GM12873 (cell line): ENCODE results near the gene ATP9B.

Source experiments
- TF ChIP-seq, protein P1 (sequence below): IDR thresholded peaks from 2 replicates; pipeline ENCODE4 v1.5.1; 2012; ENCODE audit warnings: low read depth, mild to moderate bottlenecking, moderate library complexity, low read length, control low read depth; ENCODE audit not compliant: insufficient read depth; ENCODE audit errors: missing control alignments

The ATP9B gene

DNA sequence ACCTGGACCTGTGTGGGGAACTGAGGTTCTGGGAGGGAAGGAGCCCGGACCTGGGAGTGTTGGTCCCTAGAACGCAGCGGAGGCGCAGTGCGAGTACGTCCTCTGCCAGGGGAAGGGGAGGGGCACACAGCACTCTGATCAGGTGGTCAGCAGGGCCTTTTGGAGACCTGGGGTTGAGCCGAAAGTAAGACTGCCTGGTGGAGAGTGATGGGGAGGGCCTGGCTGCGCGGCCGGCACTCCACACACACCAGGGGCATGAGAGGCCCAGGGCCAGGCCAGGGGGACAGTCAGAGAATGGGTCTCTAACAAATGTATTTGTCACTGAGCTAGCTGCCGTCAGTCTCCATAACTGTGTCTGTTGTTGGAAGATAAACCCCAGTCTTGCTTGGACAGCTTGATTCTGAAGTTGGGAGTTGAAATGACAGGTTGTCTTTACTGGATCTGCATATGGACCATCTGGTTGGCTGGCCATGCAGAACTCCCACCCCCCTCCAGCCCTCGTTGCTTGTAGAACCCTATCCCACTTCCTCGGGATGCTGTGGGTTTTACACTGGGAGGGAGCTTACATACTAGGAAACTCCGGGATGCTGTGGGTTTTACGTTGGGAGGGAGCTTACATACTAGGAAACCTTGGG, 251.1 kb downstream of the ATP9B start:
- TF ChIP-seq, protein P1, sequence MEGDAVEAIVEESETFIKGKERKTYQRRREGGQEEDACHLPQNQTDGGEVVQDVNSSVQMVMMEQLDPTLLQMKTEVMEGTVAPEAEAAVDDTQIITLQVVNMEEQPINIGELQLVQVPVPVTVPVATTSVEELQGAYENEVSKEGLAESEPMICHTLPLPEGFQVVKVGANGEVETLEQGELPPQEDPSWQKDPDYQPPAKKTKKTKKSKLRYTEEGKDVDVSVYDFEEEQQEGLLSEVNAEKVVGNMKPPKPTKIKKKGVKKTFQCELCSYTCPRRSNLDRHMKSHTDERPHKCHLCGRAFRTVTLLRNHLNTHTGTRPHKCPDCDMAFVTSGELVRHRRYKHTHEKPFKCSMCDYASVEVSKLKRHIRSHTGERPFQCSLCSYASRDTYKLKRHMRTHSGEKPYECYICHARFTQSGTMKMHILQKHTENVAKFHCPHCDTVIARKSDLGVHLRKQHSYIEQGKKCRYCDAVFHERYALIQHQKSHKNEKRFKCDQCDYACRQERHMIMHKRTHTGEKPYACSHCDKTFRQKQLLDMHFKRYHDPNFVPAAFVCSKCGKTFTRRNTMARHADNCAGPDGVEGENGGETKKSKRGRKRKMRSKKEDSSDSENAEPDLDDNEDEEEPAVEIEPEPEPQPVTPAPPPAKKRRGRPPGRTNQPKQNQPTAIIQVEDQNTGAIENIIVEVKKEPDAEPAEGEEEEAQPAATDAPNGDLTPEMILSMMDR = no peak

DNA sequence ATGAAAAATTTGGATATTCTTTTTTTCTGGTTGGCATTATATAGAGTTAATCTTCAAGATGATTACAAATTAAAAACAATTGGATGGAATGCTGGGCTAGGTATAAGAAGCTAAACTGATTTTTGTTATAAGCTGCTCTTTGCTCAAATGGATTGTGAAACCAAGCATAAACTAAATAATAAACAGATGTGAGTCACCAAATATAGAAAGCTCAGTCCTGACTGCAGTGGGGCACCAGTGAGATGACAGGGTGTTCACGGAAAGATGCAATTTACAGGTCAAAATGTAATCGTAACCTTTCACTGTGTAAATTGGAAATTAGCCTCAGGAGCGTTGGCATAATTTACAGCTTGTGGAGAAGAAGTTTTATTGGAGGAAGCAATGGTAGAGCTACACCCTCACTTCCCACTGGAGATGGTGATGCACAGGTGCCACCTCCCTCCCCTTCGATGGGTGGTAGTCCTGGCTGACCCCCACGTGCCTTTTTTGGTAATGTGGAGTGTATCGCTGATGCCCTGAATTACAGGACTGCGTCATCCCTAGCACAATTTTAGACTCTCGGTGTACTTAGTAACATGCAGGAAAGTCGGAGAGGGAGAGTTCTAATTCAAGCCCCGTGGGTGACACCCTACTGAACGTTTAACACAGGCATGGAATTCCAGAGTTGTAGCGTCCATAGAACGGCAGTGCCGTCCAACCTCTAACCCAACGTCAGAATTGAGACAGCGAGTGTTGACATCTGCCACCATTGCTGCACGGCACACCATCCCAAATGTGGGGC, 252.6 kb downstream of the ATP9B start:
- TF ChIP-seq, protein P1 = no peak

DNA sequence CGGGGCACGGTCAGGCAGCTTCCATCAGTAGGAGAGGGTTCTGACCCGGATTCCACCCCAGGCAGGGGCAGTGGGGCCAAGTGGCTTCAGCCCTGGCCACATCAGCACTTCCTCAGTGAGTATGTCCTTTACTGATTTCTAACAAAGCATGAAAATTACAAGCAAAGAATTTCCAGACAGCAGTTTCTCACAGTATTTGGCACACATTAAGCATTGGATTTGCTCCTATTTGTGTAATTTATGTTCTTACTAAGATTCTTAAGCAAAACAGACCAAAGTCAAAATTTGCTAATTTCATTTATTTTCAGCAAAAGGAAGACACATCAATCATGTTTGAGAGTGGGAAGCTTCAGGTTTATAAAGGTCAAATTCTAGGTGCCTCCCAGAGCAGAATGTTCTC, 253.2 kb downstream of the ATP9B start:
- TF ChIP-seq, protein P1 = no peak

DNA sequence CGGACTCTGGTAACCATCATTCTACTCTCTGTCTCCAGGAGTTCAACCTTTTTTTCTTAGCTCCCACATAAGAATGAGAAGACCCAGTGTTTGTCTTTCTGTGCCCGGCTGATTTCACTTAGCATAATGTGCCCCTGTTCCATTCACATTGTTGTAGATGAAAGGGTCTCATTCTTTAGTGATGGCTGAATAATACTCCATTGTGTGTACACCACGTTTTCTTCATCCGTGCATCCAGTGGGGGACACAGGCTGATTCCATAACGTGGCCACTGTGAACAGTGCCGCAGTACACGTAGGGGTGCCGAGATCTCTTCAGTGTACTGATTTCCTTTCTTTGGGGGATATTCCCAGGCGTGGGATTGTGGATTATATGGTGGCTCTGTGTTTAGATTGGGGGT, 254.3 kb downstream of the ATP9B start:
- TF ChIP-seq, protein P1 = no peak

DNA sequence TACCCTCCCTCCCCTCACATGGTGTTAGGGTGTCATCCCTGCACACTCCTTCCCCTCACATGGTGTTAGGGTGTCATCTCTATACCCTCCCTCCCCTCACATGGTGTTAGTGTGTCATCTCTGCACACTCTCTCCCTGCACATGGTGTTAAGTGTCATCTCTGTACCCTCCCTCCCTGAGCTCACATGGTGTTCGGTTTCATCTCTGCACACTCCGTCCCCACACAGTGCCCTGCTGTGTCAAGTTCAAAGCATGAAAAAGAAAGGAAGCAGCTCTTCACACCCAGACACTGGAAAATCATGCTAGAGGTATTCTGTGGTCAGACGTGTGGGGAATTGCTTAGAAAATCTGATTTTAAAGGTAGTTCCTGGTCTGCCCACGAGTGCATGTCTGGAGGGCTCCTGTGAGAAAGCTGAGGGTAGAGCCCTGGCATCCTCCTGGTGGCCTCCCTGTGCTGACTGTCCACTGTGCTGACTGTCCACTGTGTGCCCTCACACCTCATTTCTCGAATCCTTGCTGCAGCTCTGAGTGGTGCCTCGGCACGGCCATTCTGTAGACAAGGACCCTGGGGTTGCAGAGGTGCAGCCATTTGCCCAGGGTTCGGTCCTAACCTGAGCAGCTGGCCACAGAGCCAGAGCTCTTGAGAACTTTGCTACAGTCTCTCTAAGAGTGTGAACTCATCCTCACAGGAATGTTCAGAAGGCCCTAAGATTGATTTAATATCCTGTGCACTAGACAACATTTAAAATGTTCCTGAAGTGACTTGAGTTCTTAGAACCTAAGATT, 257.4 kb downstream of the ATP9B start:
- TF ChIP-seq, protein P1 = no peak

DNA sequence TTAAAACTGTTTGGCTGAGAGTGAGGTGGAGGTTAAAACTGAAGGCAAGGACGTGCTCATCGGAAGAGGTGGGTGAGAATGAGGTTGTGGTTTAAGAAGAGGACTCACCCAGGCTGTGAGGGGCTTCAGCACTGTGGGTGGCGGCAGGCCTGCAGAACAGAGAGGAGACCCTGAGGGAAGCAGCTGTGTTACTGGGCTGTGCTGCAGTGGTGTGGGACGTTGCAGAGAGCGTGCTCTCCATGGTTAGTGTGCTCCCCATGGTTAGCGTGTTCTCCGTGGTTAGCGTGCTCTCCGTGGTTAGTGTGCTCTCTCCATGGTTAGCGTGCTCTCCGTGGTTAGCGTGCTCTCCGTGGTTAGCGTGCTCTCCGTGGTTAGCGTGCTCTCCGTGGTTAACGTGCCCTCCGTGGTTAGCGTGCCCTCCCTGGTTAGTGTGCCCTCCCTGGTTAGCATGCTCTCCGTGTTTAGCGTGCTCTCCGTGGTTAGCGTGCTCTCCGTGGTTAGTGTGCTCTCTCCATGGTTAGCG, 258.1 kb downstream of the ATP9B start:
- TF ChIP-seq, protein P1 = no peak

DNA sequence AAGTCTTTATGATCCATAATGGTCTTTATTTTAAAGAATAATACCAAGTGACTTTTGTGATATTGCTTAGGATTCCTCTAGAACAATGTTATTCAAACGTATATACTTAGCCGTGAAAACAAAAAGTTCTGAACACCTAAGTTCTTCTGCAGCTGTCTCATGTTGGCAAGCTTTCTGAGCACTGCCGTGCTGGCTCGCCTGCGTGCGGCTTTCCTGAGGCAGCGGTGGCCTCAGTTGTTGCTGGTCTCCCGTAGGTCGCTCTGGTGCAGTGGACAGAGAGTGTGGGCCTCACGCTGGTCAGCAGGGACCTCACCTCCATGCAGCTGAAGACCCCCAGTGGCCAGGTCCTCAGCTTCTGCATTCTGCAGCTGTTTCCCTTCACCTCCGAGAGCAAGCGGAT, 259.7 kb downstream of the ATP9B start:
- TF ChIP-seq, protein P1 = no peak
